Jurkat, Clone E6-1 (cell line): ENCODE measurements around the gene PTPRU.
"Not testable (repeated sequence)": the region's sequence is repeated elsewhere in the genome, so short reads cannot be mapped to it uniquely, and the experiment has no call there.

Source experiments
- DNase-seq: peaks from one replicate; pipeline ENCODE4 v3.0.0-alpha.2; 2011; ENCODE audit warnings: low read depth, low spot score
- H3K4me3 ChIP-seq: 2 replicates; pipeline ENCODE4 v1.5.1; 2011; ENCODE audit warnings: mild to moderate bottlenecking, low read length, control low read depth, moderate library complexity

PTPRU gene

GRCh38 chr1:29282135-29282923, 46.0 kb downstream of the PTPRU start:
- no peak for DNase-seq
- no peak overlapping the region for H3K4me3 ChIP-seq

GRCh38 chr1:29282924-29283803, 46.8 kb downstream of the PTPRU start:
- DNase-seq: peak; percentile 57
- no peak overlapping the region; the same call in 1 of the 2 replicates for H3K4me3 ChIP-seq

- no peak overlapping the region for H3K4me3 ChIP-seq
- DNase-seq: no peak
Observed at GRCh38 chr1:29283804-29284195, 47.5 kb downstream of the PTPRU start.

GRCh38 chr1:29284286-29284960, 48.1 kb downstream of the PTPRU start:
- no peak overlapping the region for H3K4me3 ChIP-seq
- DNase-seq: no peak

- DNase-seq: no peak
- H3K4me3 ChIP-seq: no peak overlapping the region
Observed at GRCh38 chr1:29284961-29285560, 48.7 kb downstream of the PTPRU start.

- DNase-seq: no peak
- H3K4me3 ChIP-seq: no peak overlapping the region
Observed at GRCh38 chr1:29285771-29286170, 49.4 kb downstream of the PTPRU start.

- no peak overlapping the region for H3K4me3 ChIP-seq
- no peak for DNase-seq
Observed at GRCh38 chr1:29286194-29286767, 50.0 kb downstream of the PTPRU start.

- no peak overlapping the region for H3K4me3 ChIP-seq
- DNase-seq: no peak
Observed at GRCh38 chr1:29289493-29289892, 53.2 kb downstream of the PTPRU start.

- no peak overlapping the region for H3K4me3 ChIP-seq
- no peak for DNase-seq
Observed at GRCh38 chr1:29290414-29290985, 54.2 kb downstream of the PTPRU start.

GRCh38 chr1:29291756-29292155, 55.4 kb downstream of the PTPRU start:
- no peak for DNase-seq
- no peak overlapping the region for H3K4me3 ChIP-seq

- no peak for DNase-seq
- no peak overlapping the region for H3K4me3 ChIP-seq
Observed at GRCh38 chr1:29292344-29292743, 56.0 kb downstream of the PTPRU start.

GRCh38 chr1:29297450-29297849, 61.1 kb downstream of the PTPRU start:
- DNase-seq: no peak
- H3K4me3 ChIP-seq: no peak overlapping the region

GRCh38 chr1:29298246-29298645, 61.9 kb downstream of the PTPRU start:
- no peak for DNase-seq
- no peak overlapping the region for H3K4me3 ChIP-seq

GRCh38 chr1:29299446-29299845, 63.1 kb downstream of the PTPRU start:
- no peak for DNase-seq
- no peak overlapping the region for H3K4me3 ChIP-seq

GRCh38 chr1:29301732-29302131, 65.4 kb downstream of the PTPRU start:
- H3K4me3 ChIP-seq, DNase-seq: not testable (repeated sequence)

- H3K4me3 ChIP-seq: no peak overlapping the region
- DNase-seq: no peak
Observed at GRCh38 chr1:29303201-29304024, 67.1 kb downstream of the PTPRU start.

GRCh38 chr1:29304025-29304684, 67.8 kb downstream of the PTPRU start:
- DNase-seq: no peak
- no peak overlapping the region for H3K4me3 ChIP-seq
